Stomach (tissue), 4 donors: ENCODE measurements around the gene DCTN5.

ENCODE experiments used
- POLR2AphosphoS5 ChIP-seq, 3 donors: sonication (generic); formaldehyde crosslinking; IDR thresholded peaks; one replicate each; pipeline ENCODE4 v1.6.1; 2016; ENCODE audit warnings: antibody characterized with exemption in 3 of 3
- TF ChIP-seq, protein P1 (sequence below), 7 experiments: fragments of 450-650 bp in 4 of 7; fragments of 200-600 bp in 3 of 7; sonication (generic) in 3 of 7; IDR thresholded peaks; one replicate each; pipeline ENCODE4 v1.5.1; 2016 to 2019; ENCODE audit warnings: antibody characterized with exemption in 7 of 7, control low read depth in 2 of 7, mild to moderate bottlenecking in 1 of 7

DNA sequence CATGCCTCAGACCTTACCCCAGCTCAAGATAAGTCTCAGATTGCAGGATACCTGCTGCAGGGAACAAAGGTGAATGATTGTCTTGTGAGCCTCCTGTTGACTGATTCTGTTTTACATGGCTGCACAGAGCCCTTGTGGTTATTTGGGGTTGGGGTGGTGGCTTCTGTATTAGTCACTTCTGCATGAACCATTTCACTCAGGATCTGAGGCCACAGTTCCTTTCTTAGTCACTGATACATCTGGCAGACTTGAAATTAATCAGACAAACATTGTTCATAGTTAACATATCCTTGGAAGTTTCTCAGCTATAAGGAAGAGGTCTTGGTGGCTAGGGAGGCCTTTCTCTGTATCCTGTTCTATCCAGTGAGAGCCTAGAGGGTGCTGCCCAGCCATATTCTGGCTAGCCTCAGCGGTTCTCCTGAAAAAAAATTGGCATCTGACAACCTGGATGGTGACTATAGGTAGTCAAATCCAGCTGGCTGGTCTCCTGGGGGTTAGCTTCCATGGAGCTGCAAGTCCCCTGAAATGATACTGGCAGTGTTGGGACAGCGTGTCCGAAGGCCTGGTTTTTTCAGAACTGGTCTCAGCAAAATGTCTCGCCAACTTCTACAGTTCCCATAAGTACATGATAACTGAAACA is 29.0 kb downstream of the DCTN5 start:
- TF ChIP-seq, protein P1, sequence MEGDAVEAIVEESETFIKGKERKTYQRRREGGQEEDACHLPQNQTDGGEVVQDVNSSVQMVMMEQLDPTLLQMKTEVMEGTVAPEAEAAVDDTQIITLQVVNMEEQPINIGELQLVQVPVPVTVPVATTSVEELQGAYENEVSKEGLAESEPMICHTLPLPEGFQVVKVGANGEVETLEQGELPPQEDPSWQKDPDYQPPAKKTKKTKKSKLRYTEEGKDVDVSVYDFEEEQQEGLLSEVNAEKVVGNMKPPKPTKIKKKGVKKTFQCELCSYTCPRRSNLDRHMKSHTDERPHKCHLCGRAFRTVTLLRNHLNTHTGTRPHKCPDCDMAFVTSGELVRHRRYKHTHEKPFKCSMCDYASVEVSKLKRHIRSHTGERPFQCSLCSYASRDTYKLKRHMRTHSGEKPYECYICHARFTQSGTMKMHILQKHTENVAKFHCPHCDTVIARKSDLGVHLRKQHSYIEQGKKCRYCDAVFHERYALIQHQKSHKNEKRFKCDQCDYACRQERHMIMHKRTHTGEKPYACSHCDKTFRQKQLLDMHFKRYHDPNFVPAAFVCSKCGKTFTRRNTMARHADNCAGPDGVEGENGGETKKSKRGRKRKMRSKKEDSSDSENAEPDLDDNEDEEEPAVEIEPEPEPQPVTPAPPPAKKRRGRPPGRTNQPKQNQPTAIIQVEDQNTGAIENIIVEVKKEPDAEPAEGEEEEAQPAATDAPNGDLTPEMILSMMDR (IDR thresholded peaks at IDR 0.05), result no peak
- TF ChIP-seq POLR2AphosphoS5 (IDR thresholded peaks at IDR 0.05), result peak in 1 of 3 donors; percentile 18
